Measurements from ENCODE around the gene OGFRL1.

OGFRL1 gene

GRCh38 chr6:71332012-71332411 is 43.4 kb downstream of the OGFRL1 start:
- in situ Hi-C loops (cut with MboI; ENCODE audit: low sequenced_read_pairs) = no loop called here

DNA sequence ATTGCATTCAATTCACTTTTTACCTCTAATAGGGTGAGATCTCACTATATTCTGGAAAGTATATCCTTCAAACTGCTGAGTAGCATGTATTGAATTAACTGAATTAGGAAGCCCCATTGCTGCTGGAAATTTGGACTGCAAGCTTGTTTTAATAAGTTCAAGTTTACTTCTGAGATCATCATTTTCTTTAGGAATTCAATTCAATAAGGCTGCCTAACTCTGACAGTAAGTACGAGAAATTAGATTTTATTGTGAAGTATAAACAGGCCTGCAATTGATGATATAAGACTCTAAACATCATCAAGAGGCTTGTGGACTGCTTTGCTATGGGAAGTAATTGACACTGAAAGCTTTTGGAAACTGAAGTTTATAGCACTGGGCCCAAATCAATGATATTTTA is 44.4 kb downstream of the OGFRL1 start:
- in situ Hi-C loops (cut with MboI; ENCODE audit: low sequenced_read_pairs) = no loop called here

- in situ Hi-C loops (cut with MboI; ENCODE audit: low sequenced_read_pairs) = no loop called here
Observed at GRCh38 chr6:71333697-71334096, 45.1 kb downstream of the OGFRL1 start.

GRCh38 chr6:71334768-71335167 is 46.2 kb downstream of the OGFRL1 start:
- in situ Hi-C loops (cut with MboI; ENCODE audit: low sequenced_read_pairs) = no loop called here

DNA sequence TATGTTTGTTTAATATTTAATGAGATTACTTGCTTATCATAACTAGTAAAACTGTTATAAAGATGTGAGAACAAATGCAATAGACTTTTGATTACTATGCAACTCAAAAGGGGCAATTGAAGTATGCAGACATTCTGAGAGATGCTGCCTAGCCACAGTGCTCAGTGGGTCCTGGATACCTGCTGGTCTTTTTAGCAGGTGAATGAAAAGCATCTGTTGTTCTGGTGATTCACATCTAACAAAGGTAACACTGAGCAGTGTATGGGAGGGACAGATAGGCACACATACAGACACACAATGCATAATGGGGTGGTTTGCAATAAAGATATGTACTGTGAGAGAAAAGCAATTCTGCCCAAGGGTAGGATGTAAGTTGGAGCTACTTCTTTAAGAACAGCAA is 46.9 kb downstream of the OGFRL1 start:
- in situ Hi-C loops (cut with MboI; ENCODE audit: low sequenced_read_pairs) = no loop called here

- in situ Hi-C loops (cut with MboI; ENCODE audit: low sequenced_read_pairs) = no loop called here
Observed at GRCh38 chr6:71336901-71337300, 48.3 kb downstream of the OGFRL1 start.

DNA sequence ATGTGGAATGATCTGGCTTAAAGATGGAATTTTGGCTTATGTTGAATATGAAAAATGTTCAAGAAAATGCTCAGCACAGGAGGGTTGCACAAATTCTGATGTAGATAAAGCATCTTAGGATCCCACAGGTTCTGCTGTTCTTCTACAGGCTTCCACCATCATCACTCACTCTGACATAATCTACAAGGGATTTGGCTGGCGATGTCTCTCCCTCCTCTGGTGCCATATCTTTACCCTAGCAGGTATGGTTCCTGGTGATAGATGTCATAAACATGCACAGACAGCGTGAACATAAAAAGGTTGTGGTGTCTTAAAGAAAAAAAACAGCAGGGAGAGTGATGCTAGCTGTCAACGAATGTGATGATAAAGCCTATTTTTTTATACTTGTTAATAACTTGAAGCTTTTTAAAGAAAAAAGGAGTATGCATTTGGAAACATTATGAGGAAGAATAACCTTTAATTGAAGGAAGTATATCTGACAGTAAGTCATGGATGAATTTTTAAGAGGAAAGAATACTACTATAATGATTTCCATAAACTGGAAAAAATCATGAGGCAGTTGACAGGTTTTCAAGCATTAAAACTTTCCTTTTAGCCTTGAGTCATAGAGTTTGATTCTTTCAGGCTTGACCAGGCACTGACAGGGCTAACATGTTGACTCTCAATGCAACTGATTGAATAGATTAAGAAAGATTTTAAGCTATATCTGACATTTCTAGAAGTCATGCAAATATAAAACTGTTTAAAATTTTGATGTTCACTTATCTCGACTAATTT is 50.1 kb downstream of the OGFRL1 start:
- in situ Hi-C loops (cut with MboI; ENCODE audit: low sequenced_read_pairs) = no loop called here

DNA sequence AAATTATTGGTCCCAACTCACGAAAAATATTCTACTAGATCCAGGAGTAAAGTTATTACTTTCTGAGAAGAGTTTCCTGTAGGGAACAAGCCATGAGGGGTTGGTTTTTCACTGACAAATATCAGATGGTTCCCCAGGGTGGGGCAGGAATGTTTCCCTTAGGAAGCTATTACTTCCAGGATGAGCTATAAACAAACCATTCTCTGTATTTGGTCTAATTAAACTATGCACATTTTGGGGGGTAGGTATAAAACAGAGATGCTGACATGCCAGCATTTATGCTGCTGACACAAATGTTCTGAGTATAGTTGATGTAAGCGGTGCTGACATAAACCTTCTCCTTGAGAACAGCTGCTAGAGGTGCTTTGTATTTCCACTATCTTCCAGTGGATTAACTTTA is 54.2 kb downstream of the OGFRL1 start:
- in situ Hi-C loops (cut with MboI; ENCODE audit: low sequenced_read_pairs) = loop anchor here (10.0 kb wide), 1 partner anchor 148 kb away; no protein-coding TSS in a partner anchor

- in situ Hi-C loops (cut with MboI; ENCODE audit: low sequenced_read_pairs) = loop anchor here (10.0 kb wide), 1 partner anchor 151 kb away; no protein-coding TSS in a partner anchor
Observed at GRCh38 chr6:71345476-71346333, 57.1 kb downstream of the OGFRL1 start.

DNA sequence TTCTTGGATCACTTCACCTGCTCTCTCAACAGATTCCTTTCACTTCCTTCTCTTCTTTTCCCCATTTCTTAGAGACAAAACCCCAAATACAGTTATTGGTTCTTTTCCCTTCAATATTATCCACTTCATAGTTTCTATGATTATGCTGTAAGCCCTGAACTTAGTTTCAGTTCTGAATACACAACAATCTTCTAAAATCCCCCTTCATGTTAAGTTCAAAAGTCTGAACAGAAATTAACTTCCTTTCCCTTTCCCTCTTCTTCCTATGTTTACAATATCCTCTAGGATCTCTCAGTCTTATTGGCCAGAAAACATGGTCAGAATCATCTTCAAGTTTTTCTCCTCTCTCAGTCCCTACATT is 57.7 kb downstream of the OGFRL1 start:
- in situ Hi-C loops (cut with MboI; ENCODE audit: low sequenced_read_pairs) = loop anchor here (10.0 kb wide), 1 partner anchor 152 kb away; no protein-coding TSS in a partner anchor

GRCh38 chr6:71347119-71347518 is 58.5 kb downstream of the OGFRL1 start:
- in situ Hi-C loops (cut with MboI; ENCODE audit: low sequenced_read_pairs) = loop anchor here (10.0 kb wide), 1 partner anchor 152 kb away; no protein-coding TSS in a partner anchor

DNA sequence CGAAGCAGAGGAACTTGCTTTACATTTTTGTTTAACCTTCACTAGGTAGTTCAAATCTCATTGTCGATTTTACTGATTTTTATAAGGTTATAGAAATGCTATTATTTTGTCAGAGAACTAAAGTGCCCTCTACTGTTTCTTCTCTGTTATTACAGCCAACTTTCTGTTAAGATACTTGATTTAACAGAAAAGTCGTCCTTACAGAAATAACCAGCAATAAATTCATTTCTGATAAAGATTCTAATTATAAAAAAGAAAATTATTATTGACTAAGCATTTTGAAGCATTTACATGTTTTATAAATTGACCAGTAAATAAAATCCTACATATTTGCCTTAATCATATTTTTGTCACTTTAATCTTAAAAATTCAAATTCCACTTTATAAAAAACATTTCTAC is 60.8 kb downstream of the OGFRL1 start:
- in situ Hi-C loops (cut with MboI; ENCODE audit: low sequenced_read_pairs) = loop anchor here (10.0 kb wide), 1 partner anchor 155 kb away; no protein-coding TSS in a partner anchor

- in situ Hi-C loops (cut with MboI; ENCODE audit: low sequenced_read_pairs) = loop anchor here (10.0 kb wide), 1 partner anchor 155 kb away; no protein-coding TSS in a partner anchor
Observed at GRCh38 chr6:71349976-71350615, 61.5 kb downstream of the OGFRL1 start.

GRCh38 chr6:71351190-71351589 is 62.6 kb downstream of the OGFRL1 start:
- in situ Hi-C loops (cut with MboI; ENCODE audit: low sequenced_read_pairs) = no loop called here

Data from HL-60/S4 treated with phorbol 12-myristate 13-acetate at 8.2 ng/mL for 4 days and 3 days (cell line).